HS-27A (cell line): ENCODE measurements around the gene ARHGAP45.

Experiments used
- DNase-seq: peaks from one replicate; pipeline ENCODE4 v3.0.0-alpha.2; 2012; ENCODE audit warnings: low read depth, missing footprints

ARHGAP45 gene

DNA sequence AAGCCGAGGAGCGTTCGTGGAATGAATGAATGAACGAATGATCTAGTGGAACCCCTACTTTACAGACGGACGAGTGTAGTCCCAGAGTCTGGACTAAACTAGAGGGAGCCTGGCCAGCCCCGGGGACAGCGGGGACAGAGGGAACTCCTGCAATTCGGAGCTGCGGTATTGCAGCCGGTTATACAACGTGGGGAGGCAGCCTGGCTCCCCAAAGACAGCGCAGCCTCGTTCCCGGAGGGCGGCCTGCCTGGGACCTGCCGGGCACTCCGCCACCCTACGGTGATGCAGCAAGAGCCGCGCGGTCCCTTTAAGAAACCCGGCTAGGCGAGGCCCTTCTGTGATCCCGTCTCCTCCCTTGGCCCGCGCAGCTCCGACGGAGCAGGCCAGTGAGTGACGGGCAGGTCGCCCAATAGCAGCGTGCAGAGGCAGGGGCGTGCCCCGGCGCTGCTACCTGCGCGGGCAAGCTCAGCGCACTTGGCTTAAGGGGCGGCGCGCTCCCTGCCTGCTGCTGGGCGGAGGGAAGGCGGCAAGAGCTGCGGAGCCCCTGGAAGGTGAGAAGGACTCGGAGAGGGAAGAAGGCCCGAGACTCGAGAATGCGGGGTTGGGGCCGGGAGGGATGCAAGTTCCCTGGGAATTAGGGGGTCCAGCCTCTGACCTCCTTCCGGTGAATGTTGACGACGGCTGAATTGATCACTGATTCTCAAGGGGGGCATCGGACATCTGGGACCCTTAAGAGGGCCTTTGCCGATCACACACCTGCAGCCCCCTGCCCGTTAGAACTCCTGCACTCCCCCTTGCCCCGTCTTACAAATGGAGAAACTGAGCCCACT, 27.1 kb upstream of the ARHGAP45 start, which contains the start of gene ABCA7:
Gene ABCA7 (plus strand): TSS at position 462 of the 830 bp plus-strand sequence. CDS start 1,255 bp downstream, outside the sequence.
- peak; percentile 89 for DNase-seq

DNA sequence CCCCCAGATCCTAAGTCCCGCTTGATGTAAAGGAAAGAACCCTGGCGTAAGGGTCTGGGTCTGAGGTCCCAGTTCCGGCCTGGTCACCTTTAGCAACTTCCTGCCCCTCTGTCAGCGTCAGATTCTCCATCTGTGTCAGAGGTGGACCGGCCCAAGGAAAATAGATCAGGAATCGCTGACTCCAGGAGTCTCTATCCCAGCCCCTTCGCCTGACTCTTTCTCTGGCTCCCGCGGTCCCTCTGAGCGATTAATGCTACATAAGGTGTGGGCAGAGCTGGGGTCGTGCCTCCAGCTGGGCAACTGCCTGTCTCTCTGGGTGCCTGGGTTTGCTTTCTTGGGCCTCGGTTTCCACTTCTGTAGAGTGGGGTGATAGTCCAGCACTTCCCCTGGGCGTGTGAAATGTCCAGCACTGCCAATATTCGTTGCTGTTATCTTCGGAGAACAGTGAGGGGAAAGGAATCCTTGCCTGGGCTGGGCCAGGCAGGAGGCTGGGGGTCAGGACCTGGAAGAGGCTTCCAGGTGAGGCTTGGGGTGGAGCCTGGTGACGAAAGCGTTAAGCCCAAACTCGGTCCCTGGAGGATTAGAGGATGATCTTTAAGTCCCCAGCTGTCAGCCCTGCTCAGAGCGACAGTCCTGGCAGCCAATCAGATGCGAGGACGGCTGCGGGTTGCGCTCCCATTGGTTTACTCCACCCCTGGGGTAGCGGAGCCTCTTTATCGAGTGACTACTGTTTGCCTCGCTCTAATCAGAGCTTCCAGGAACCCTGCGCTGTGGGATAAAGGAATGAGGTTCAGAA, 26.3 kb upstream of the ARHGAP45 start:
- no peak for DNase-seq

GRCh38 chr19:1041272-1041834, 25.6 kb upstream of the ARHGAP45 start:
- no peak for DNase-seq

GRCh38 chr19:1041835-1042685, 24.9 kb upstream of the ARHGAP45 start:
- no peak for DNase-seq

- DNase-seq = no peak
Observed at GRCh38 chr19:1042689-1043511, 24.1 kb upstream of the ARHGAP45 start.

GRCh38 chr19:1045247-1045603, 21.7 kb upstream of the ARHGAP45 start:
- DNase-seq = no peak

- DNase-seq = no peak
Observed at GRCh38 chr19:1046117-1046626, 20.8 kb upstream of the ARHGAP45 start.

- no peak for DNase-seq
Observed at GRCh38 chr19:1046836-1047695, 19.9 kb upstream of the ARHGAP45 start.

- DNase-seq = no peak
Observed at GRCh38 chr19:1047696-1048147, 19.2 kb upstream of the ARHGAP45 start.

GRCh38 chr19:1049106-1049505, 17.9 kb upstream of the ARHGAP45 start:
- DNase-seq = no peak

- no peak for DNase-seq
Observed at GRCh38 chr19:1049800-1050199, 17.2 kb upstream of the ARHGAP45 start.

DNA sequence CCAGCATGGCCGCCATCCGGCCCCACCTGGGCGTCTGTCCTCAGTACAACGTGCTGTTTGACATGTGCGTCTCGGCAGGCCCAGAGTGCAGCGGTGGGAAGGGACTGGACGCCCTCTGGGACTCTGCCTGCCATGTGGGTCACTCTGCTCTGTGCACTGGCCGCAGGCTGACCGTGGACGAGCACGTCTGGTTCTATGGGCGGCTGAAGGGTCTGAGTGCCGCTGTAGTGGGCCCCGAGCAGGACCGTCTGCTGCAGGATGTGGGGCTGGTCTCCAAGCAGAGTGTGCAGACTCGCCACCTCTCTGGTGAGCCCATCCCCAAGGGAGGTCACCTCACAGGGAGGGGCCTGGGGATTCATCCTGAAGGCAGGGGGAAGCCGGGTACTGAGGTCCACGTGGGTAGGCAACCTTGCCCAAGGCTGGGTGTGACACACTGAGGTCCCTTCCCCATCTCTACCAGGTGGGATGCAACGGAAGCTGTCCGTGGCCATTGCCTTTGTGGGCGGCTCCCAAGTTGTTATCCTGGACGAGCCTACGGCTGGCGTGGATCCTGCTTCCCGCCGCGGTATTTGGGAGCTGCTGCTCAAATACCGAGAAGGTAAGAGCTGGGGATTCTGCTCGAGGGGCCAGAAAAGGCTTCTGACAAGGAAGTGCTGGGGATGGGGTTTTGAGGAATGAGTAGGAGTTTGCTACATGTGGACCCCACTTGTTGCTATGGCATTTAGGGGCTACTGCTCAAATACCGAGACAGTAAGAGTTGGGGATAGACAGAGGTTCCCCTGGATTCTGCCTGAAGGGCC, 15.8 kb upstream of the ARHGAP45 start:
- no peak for DNase-seq

GRCh38 chr19:1051791-1052190, 15.2 kb upstream of the ARHGAP45 start:
- no peak for DNase-seq

DNA sequence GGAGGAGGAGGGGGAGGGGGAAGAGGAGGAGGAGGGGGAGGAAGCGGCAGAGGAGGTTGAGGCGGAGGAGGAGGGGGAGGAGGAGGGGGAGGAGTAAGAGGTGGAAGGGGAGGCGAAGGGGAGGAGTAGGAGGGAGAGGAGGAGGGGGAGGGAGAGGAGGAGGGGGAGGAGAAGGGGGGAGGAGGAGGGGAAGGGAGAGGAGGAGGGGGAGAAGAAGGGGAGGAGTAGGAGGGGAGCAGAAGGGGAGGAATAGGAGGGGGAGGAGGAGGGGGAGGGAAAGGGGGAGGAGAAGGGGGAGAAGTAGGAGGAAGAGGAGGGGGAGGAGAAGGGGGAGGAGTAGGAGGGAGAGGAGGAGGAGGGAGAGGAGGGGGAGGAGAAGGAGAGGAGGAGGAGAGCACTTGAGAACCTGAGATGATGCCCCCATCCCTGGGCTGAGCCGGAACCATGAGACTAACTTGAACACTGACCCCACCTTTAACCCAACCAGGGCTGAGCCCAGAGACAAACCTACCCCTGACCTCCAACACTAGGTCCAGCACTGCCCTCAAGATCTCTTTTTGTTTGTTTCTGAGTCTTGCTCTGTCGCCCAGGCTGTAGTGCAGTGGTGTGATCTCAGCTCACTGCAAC, 14.5 kb upstream of the ARHGAP45 start:
- DNase-seq = no peak

DNA sequence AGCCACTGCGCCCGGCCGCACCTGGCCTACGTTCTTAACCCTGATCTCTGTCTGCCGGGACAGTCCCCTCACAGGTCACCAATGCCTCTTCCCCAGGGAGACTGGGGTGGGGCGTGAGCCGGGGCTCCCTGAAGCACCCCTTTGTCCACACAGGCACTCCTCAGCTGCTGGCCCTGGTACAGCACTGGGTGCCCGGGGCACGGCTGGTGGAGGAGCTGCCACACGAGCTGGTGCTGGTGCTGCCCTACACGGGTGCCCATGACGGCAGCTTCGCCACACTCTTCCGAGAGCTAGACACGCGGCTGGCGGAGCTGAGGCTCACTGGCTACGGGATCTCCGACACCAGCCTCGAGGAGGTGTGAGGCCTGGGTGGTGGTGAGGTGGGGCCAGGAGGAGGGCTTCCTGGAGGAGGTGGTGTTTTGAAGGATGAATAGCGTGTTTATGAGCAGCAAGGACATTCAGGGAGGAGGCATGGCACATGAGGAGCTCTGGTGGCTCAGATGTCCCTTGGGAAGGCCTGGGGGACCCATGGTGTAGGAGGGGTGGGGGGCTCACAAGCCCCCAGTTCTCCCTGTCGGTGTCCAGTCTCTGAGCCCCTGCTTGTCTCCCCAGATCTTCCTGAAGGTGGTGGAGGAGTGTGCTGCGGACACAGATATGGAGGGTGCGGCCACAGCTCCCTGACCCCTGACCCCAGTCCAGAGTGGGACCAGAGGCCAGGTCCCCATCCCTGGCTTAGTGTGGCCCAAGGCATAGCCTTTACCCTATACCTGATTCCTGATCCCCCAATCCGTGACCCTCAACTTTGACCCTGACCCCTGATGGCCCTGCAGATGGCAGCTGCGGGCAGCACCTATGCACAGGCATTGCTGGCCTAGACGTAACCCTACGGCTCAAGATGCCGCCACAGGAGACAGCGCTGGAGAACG, 13.5 kb upstream of the ARHGAP45 start:
- no peak for DNase-seq

- no peak for DNase-seq
Observed at GRCh38 chr19:1054102-1055027, 12.6 kb upstream of the ARHGAP45 start.
